Mammary epithelial cell (primary cell): ENCODE results near the gene CAST.

Experiments used
- EZH2 ChIP-seq: IDR thresholded peaks from 2 replicates; pipeline ENCODE4 v1.6.1; 2012; ENCODE audit warnings: low read length, inconsistent platforms, borderline replicate concordance
- TF ChIP-seq, protein P1 (sequence below), 2 donors: IDR thresholded peaks in 1 of 2; conservative IDR thresholded peaks in 1 of 2; 2 replicates each; pipeline ENCODE4 v1.5.1; 2011 to 2012; ENCODE audit warnings: inconsistent platforms in 2 of 2, low read length in 2 of 2, mild to moderate bottlenecking in 2 of 2, control low read depth in 1 of 2, low read depth in 1 of 2; ENCODE audit not compliant: insufficient read depth in 1 of 2; ENCODE audit errors: extremely low read depth in 1 of 2

GRCh38 chr5:96669909-96670308 is 7.7 kb downstream of the CAST start:
- TF ChIP-seq, protein P1, sequence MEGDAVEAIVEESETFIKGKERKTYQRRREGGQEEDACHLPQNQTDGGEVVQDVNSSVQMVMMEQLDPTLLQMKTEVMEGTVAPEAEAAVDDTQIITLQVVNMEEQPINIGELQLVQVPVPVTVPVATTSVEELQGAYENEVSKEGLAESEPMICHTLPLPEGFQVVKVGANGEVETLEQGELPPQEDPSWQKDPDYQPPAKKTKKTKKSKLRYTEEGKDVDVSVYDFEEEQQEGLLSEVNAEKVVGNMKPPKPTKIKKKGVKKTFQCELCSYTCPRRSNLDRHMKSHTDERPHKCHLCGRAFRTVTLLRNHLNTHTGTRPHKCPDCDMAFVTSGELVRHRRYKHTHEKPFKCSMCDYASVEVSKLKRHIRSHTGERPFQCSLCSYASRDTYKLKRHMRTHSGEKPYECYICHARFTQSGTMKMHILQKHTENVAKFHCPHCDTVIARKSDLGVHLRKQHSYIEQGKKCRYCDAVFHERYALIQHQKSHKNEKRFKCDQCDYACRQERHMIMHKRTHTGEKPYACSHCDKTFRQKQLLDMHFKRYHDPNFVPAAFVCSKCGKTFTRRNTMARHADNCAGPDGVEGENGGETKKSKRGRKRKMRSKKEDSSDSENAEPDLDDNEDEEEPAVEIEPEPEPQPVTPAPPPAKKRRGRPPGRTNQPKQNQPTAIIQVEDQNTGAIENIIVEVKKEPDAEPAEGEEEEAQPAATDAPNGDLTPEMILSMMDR (conservative IDR thresholded peaks at IDR 0.05 in 1 of 2, IDR thresholded peaks at IDR 0.05 in 1 of 2; ENCODE audit: extremely low read depth in 1 of 2, insufficient read depth in 1 of 2, low read depth in 1 of 2, low read length in 2 of 2) = no peak
- TF ChIP-seq EZH2 = no peak
